MM.1S (cell line): ENCODE measurements around the gene BICC1.

Experiments
- EZH2 ChIP-seq: fragments of 300-600 bp; sonication (generic); optimal IDR thresholded peaks from 2 replicates; pipeline ENCODE3; 2017; ENCODE audit warnings: low read depth, mild to moderate bottlenecking, antibody characterized with exemption, low read length, mixed read lengths
- TF ChIP-seq, protein P1 (sequence below): fragments of 300-600 bp; sonication (generic); IDR thresholded peaks from 2 replicates; pipeline ENCODE4 v1.5.1; 2016; ENCODE audit warnings: antibody characterized with exemption, low read length, mixed read lengths

DNA sequence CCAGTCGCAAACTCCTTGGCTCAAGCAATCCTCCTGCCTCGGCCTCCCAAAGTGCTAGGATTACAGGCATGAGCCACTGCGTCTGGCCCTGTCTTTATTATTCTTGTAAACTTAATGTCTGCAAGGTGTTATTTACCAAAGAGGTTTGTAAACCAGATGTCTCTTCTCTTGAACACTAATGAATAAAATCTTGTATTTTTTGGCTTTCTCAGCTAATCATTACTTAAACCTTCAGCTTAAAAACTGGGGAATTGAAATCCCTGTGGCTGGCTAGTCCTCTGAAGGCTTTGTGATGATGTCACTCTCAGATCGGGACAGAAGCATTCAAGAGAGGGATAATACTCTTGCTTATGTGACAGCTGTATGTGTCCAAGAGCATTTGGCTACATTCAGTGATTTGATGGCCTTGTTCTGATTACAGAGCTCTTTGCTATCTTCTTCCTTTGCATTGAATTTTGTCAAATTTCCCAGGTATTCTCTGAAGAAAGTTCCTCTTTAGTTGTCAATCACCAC, 130.3 kb downstream of the BICC1 start:
- TF ChIP-seq, protein P1, sequence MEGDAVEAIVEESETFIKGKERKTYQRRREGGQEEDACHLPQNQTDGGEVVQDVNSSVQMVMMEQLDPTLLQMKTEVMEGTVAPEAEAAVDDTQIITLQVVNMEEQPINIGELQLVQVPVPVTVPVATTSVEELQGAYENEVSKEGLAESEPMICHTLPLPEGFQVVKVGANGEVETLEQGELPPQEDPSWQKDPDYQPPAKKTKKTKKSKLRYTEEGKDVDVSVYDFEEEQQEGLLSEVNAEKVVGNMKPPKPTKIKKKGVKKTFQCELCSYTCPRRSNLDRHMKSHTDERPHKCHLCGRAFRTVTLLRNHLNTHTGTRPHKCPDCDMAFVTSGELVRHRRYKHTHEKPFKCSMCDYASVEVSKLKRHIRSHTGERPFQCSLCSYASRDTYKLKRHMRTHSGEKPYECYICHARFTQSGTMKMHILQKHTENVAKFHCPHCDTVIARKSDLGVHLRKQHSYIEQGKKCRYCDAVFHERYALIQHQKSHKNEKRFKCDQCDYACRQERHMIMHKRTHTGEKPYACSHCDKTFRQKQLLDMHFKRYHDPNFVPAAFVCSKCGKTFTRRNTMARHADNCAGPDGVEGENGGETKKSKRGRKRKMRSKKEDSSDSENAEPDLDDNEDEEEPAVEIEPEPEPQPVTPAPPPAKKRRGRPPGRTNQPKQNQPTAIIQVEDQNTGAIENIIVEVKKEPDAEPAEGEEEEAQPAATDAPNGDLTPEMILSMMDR, result no peak
- TF ChIP-seq EZH2, result no peak
